Lower lobe of right lung (tissue), 2 donors: ENCODE data around the gene CELSR1. TPM values are rescaled to one million over a fixed set of nuclear protein-coding genes. Genes with fewer than 3 reads are reported as not detected.

Experiments
- ATAC-seq, 2 donors: fragments of 200-7000 bp; cut with Tn5 transposase; one replicate each; pipeline ENCODE4 v1.9.1; 2020 to 2022; ENCODE audit warnings: mild to moderate bottlenecking in 2 of 2, moderate library complexity in 2 of 2
- DNase-seq: peaks from one replicate; pipeline ENCODE4 v3.0.0-alpha.2; 2020
- H3K27ac ChIP-seq: fragments of 200-600 bp; one replicate; pipeline ENCODE4 v1.8.0; 2022
- H3K27me3 ChIP-seq: fragments of 200-600 bp; one replicate; pipeline ENCODE4 v1.8.0; 2022; ENCODE audit warnings: low read depth
- H3K36me3 ChIP-seq: fragments of 200-600 bp; one replicate; pipeline ENCODE4 v1.8.0; 2022; ENCODE audit warnings: mild to moderate bottlenecking
- H3K4me1 ChIP-seq: fragments of 200-600 bp; one replicate; pipeline ENCODE4 v1.8.0; 2022
- H3K4me3 ChIP-seq: fragments of 200-600 bp; one replicate; pipeline ENCODE4 v1.8.0; 2022; ENCODE audit warnings: mild to moderate bottlenecking
- H3K9me3 ChIP-seq: fragments of 200-600 bp; one replicate; pipeline ENCODE4 v1.8.0; 2022
- intact Hi-C: fragments of 100-400 bp; cut with DNase I; formaldehyde crosslinking; loops from one replicate; pipeline ENCODE4 v1.11.0; 2022
- total RNA-seq: library from RNA; stranded (reverse); fragmentation: NEBNext Ultra II Directional; extraction: Animal tissue kit (Norgen Biotek cat#: 25700); gene quantifications from one replicate; pipeline ENCODE4 v1.2.1, GENCODE V29; 2021
- TF ChIP-seq, protein P1 (sequence below): fragments of 200-600 bp; IDR thresholded peaks from one replicate; pipeline ENCODE4 v1.8.0; 2022; ENCODE audit warnings: antibody characterized with exemption, mild to moderate bottlenecking
- donor health status: DM: no; HTN: yes; CAD: no; lungs with severe emphysema.

The CELSR1 gene
- total RNA-seq, 1 donor from 2014 or later: 51.8 TPM

DNA sequence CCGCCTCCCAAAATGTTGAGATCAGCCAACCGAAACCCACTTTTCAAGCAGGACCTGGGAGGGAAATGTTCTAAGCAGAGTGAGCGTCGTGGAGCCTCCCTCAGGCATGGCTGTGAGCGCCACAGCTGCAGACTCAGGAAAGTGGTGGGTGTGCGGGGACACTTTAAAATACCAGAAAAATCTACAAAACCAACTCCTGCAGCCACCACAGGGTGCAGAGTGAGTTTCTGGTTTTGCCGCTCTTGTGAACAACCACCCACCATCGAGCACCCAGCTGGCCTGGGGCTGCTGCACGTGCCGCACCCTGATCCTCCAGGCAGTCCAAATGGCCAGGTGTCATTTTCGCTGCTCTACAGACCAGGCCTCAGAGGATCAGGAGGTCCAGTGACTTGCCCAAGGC is 46.9 kb downstream of the CELSR1 start:
- no peaks in the 10 kb centered on the region for H3K4me1 ChIP-seq
- H3K9me3 ChIP-seq: no peaks in the 10 kb centered on the region
- no peak overlapping the region for H3K27ac ChIP-seq
- TF ChIP-seq, protein P1, sequence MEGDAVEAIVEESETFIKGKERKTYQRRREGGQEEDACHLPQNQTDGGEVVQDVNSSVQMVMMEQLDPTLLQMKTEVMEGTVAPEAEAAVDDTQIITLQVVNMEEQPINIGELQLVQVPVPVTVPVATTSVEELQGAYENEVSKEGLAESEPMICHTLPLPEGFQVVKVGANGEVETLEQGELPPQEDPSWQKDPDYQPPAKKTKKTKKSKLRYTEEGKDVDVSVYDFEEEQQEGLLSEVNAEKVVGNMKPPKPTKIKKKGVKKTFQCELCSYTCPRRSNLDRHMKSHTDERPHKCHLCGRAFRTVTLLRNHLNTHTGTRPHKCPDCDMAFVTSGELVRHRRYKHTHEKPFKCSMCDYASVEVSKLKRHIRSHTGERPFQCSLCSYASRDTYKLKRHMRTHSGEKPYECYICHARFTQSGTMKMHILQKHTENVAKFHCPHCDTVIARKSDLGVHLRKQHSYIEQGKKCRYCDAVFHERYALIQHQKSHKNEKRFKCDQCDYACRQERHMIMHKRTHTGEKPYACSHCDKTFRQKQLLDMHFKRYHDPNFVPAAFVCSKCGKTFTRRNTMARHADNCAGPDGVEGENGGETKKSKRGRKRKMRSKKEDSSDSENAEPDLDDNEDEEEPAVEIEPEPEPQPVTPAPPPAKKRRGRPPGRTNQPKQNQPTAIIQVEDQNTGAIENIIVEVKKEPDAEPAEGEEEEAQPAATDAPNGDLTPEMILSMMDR: no peak
- ATAC-seq: no peak
- H3K27me3 ChIP-seq: no peaks in the 10 kb centered on the region
- H3K4me3 ChIP-seq: no peak overlapping the region
- no peak for DNase-seq
- H3K36me3 ChIP-seq: no peaks in the 10 kb centered on the region
- intact Hi-C loops: no loop called here

DNA sequence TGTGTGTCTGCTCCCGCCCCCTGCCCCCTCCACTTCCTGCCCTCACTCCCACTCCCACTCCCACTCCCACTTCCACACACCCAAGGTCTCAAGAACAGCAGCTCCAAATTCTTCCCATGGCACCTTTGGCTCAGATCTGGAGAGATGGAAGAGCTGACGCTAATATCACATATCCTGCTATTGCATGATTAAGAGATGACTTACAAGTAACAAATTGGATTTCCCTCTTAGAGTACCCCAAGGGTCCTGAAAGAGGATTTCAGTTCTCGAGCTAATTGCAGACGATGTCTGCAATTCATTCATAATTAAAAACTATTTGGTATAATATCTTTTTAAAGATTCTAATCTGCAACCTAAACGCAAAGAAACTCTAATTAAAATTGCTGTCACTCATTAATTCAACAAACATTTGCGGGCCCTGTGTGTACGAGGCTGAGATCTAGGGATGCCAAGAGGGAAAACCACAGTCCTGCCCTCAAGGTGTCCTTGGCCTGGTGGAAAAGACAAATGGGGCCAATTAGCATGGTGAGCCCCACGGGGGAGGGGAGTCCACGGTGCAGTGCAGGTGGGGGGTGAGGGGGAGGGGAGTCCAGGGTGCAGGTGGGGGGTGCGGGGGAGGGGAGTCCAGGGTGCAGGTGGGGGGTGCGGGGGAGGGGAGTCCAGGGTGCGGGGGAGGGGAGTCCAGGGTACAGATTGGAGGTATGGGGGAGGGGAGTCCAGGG is 50.3 kb downstream of the CELSR1 start:
- intact Hi-C loops: no loop called here

DNA sequence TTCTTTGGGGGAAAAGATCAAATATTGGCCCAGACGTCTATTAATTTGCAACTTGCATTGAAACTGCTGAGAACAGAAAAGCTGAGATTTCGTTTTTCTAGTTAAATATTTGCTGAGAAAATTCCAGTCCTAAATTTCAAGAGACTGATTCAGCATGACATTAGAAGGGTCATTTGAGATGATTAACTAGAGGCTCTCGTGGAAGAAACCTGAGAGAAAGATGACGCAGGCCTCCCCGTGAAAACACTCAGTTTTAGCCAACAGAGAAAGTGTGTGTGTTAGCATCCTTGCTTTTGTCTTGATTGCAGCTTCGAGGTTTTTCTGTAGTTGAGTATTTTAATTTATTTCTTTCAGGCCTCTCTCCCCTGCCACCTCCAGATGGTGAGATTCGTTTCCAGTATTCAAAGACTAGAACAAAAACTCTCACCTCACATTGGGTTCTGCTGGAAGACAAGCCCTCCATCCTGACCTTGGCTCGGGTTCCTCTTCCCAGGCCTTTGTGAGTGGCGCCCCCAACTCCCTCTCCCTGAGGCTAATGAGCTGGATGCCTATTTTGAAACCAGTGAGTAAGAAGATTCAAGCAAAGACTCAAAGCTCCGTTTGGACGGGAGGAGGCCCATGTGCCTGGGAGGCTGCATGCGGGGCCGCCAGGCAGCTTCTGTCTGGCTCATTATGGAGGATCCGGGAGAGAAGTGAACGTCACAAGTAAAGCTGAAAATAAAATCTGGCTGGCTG is 52.4 kb downstream of the CELSR1 start:
- no peak for DNase-seq
- ATAC-seq: peak in 1 of 2 donors; percentile 80
- Histone ChIP-seq H3K4me1 (peaks cover 9% of the 10 kb centered on the region), H3K9me3 (no peaks in the 10 kb centered on the region), H3K27ac (peak overlapping the region; percentile 59), H3K27me3 (peaks cover 3% of the 10 kb centered on the region), H3K36me3 (no peaks in the 10 kb centered on the region), H3K4me3 (no peak overlapping the region)
- TF ChIP-seq, protein P1: no peak
- intact Hi-C loops: no loop called here

More for the DNA sequence above, 50.3 kb downstream of the CELSR1 start:
- no peaks in the 10 kb centered on the region for H3K36me3 ChIP-seq
- no peak overlapping the region for H3K4me3 ChIP-seq
- no peaks in the 10 kb centered on the region for H3K9me3 ChIP-seq
- DNase-seq: no peak
- H3K4me1 ChIP-seq: peaks cover 9% of the 10 kb centered on the region
- ATAC-seq: no peak
- H3K27ac ChIP-seq: no peak overlapping the region
- peaks cover 3% of the 10 kb centered on the region for H3K27me3 ChIP-seq
- TF ChIP-seq, protein P1: no peak

DNA sequence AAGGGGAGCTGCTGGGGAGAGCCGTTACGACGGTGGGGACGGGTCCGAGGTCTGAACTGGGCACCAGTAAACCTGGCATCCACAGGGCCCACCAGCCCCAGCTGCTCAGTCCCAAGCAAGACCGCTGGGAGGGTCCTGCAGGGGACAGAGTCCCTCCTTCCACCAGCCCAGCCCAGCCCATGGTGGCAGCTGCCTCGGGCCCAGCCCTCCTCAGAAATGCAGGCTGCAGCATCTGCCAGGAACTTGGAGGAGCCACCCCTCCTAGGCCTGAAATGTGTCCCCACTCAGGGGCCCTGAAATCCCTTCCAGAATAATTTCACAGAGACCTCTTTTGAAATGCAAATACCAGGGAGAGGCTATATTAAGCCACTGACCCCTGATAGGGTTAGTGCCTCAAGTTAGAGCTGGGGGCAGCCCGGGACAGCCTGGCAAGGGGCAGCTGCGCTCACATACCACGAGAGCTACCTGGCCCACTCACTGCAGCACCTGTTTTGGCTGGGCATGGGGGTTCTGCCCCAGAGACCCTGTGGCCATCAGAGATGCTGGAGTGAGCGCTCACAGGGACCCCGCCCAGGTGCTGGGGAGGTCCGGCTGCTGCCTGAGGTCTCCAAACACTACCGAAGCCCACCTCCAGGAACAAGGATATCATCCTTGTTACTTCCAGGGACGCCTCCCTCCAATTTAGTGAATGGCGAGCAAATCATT is 53.1 kb downstream of the CELSR1 start:
- ATAC-seq: peak; percentile 79 to 85

DNA sequence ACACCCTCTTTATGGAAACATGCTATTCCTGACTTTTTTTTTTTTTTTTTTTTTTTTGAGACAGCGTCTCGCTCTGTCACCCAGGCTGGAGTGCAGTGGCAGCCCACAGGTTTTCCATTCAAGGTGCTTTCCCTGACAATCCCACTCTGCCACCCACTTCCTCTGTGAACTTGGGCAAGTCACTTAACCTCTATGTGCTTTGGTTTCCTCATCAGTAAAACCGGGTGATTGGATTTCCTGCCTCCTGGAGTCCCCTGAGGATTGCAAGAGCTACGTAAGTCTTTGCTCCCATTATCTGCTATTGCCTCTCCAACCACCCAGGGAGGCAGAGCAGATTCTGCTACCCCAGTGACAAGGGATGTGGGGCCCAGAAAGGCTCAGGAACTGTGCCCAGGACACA is 54.1 kb downstream of the CELSR1 start:
- no peak for ATAC-seq
- peaks cover 3% of the 10 kb centered on the region for H3K27me3 ChIP-seq
- TF ChIP-seq, protein P1: no peak
- H3K4me1 ChIP-seq: peaks cover 9% of the 10 kb centered on the region
- H3K4me3 ChIP-seq: no peak overlapping the region
- no peaks in the 10 kb centered on the region for H3K9me3 ChIP-seq
- intact Hi-C loops: no loop called here
- H3K27ac ChIP-seq: no peak overlapping the region
- DNase-seq: no peak
- H3K36me3 ChIP-seq: no peaks in the 10 kb centered on the region

More for the DNA sequence above, 53.1 kb downstream of the CELSR1 start:
- TF ChIP-seq, protein P1: no peak
- intact Hi-C loops: no loop called here
- H3K4me3 ChIP-seq: no peak overlapping the region
- no peaks in the 10 kb centered on the region for H3K9me3 ChIP-seq
- H3K4me1 ChIP-seq: peaks cover 9% of the 10 kb centered on the region
- peaks cover 3% of the 10 kb centered on the region for H3K27me3 ChIP-seq
- peak overlapping the region; percentile 59 for H3K27ac ChIP-seq
- no peaks in the 10 kb centered on the region for H3K36me3 ChIP-seq
- no peak for DNase-seq
